ENCODE data around the gene HKDC1.
"Not testable (repeated sequence)": the region's sequence is repeated elsewhere in the genome, so short reads cannot be mapped to it uniquely, and the experiment has no call there.

The HKDC1 gene

GRCh38 chr10:69290993-69291392 is 70.9 kb downstream of the HKDC1 start:
- no peaks in the 10 kb centered on the region for H3K36me3 Mint-ChIP-seq (ENCODE audit: low read depth)
- H3K4me1 Mint-ChIP-seq: peaks cover under 1% of the 10 kb centered on the region
- H3K27ac Mint-ChIP-seq: no peak overlapping the region
- DNase-seq: no peak
- H3K27me3 Mint-ChIP-seq (ENCODE audit: low read depth, poor library complexity): peaks cover 9% of the 10 kb centered on the region
- H3K4me3 Mint-ChIP-seq: no peak overlapping the region
- no peak for TF ChIP-seq CTCF (IDR thresholded peaks at IDR 0.05)
- no peaks in the 10 kb centered on the region for H3K9me3 Mint-ChIP-seq

- no peak for DNase-seq
- Mint-ChIP-seq H3K36me3 (ENCODE audit: low read depth) (no peaks in the 10 kb centered on the region), H3K9me3 (no peaks in the 10 kb centered on the region), H3K27me3 (ENCODE audit: low read depth, poor library complexity) (peaks cover 18% of the 10 kb centered on the region), H3K4me3 (no peak overlapping the region), H3K4me1 (no peaks in the 10 kb centered on the region), H3K27ac (no peak overlapping the region)
- no peak for TF ChIP-seq CTCF (IDR thresholded peaks at IDR 0.05)
Measured at GRCh38 chr10:69292459-69292858, 72.3 kb downstream of the HKDC1 start.

- H3K4me3 Mint-ChIP-seq: no peak overlapping the region
- no peak overlapping the region for H3K27ac Mint-ChIP-seq
- no peaks in the 10 kb centered on the region for H3K36me3 Mint-ChIP-seq (ENCODE audit: low read depth)
- TF ChIP-seq CTCF (IDR thresholded peaks at IDR 0.05): no peak
- H3K9me3 Mint-ChIP-seq: no peaks in the 10 kb centered on the region
- no peaks in the 10 kb centered on the region for H3K4me1 Mint-ChIP-seq
- peaks cover 14% of the 10 kb centered on the region for H3K27me3 Mint-ChIP-seq (ENCODE audit: low read depth, poor library complexity)
- DNase-seq: no peak
Measured at GRCh38 chr10:69295027-69295636, 75.0 kb downstream of the HKDC1 start.

- Mint-ChIP-seq H3K27me3 (ENCODE audit: low read depth, poor library complexity) (peaks cover 7% of the 10 kb centered on the region), H3K4me3 (no peak overlapping the region), H3K9me3 (peaks cover 37% of the 10 kb centered on the region), H3K4me1 (no peaks in the 10 kb centered on the region), H3K36me3 (ENCODE audit: low read depth) (no peaks in the 10 kb centered on the region), H3K27ac (no peak overlapping the region)
- TF ChIP-seq CTCF (IDR thresholded peaks at IDR 0.05): no peak
- no peak for DNase-seq
Measured at GRCh38 chr10:69303632-69304051, 83.5 kb downstream of the HKDC1 start.

- Mint-ChIP-seq H3K4me3 (no peak overlapping the region), H3K27me3 (ENCODE audit: low read depth, poor library complexity) (peaks cover 3% of the 10 kb centered on the region), H3K9me3 (peaks cover 34% of the 10 kb centered on the region), H3K36me3 (ENCODE audit: low read depth) (no peaks in the 10 kb centered on the region), H3K27ac (no peak overlapping the region), H3K4me1 (peaks cover 10% of the 10 kb centered on the region)
- no peak for DNase-seq
- TF ChIP-seq CTCF (IDR thresholded peaks at IDR 0.05): no peak
Measured at GRCh38 chr10:69306421-69306820, 86.3 kb downstream of the HKDC1 start.

- Mint-ChIP-seq H3K27ac (no peak overlapping the region), H3K27me3 (ENCODE audit: low read depth, poor library complexity) (peaks cover 3% of the 10 kb centered on the region), H3K36me3 (ENCODE audit: low read depth) (no peaks in the 10 kb centered on the region), H3K9me3 (peaks cover 32% of the 10 kb centered on the region), H3K4me1 (peaks cover 18% of the 10 kb centered on the region), H3K4me3 (no peak overlapping the region)
- TF ChIP-seq CTCF (IDR thresholded peaks at IDR 0.05): no peak
- DNase-seq: no peak
Measured at GRCh38 chr10:69307434-69307833, 87.3 kb downstream of the HKDC1 start.

GRCh38 chr10:69308304-69308703 is 88.2 kb downstream of the HKDC1 start:
- H3K36me3 Mint-ChIP-seq (ENCODE audit: low read depth); H3K27ac Mint-ChIP-seq; H3K4me3 Mint-ChIP-seq; H3K27me3 Mint-ChIP-seq (ENCODE audit: low read depth, poor library complexity); DNase-seq: not testable (repeated sequence)
- Mint-ChIP-seq H3K9me3 (peaks cover 23% of the 10 kb centered on the region), H3K4me1 (peaks cover 24% of the 10 kb centered on the region)
